ENCODE data around the gene ERC1. TPM values are rescaled to one million over a fixed set of nuclear protein-coding genes. Genes with fewer than 3 reads are reported as not detected.

ERC1 gene
- polyA plus RNA-seq, 2 of the 4 experiments (the other 2 are of a cell fraction), result 14.2 to 20.9 TPM

DNA sequence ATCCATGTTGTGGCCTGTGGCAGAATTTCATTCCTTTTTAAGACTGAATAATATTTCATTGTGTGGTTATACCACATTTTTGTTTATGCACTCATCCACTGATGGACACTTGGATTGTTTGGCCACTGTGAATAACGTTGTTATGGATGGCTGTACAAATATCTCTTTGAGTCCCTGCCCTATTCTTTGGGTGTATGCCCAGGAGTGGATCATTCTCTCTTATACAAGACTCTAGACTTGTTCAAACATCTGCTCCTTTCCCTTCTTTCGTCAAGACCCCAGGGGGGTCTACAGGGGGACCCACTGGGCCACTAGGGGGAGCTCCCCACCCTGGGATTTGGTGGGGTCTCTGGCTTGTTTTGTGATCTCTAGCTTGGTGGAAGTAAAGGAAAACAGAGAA is 526.0 kb downstream of the ERC1 start:
- ATAC-seq, result peak in 1 of 2 experiments; percentile 16; a peak in 2 of 6 replicates
- DNase-seq (ENCODE audit: low read depth in 1 of 2, low spot score in 1 of 2), result peak in 1 of 2 experiments; percentile 53
- CTCF ChIA-PET, result interaction anchor here (1.4 to 1.8 kb wide), 2 partner anchors 67 to 399 kb away, joined by 4 to 5 read pairs; no protein-coding TSS in a partner anchor
- no peak overlapping the region; a peak in 1 of 6 replicates for H3K27ac ChIP-seq
- TF ChIP-seq RAD21 (conservative IDR thresholded peaks at IDR 0.05 in 1 of 2, IDR thresholded peaks at IDR 0.05 in 1 of 2) (peak in 1 of 2 experiments; percentile 27; a peak in 2 of 5 replicates), PHF8 (IDR thresholded peaks at IDR 0.05; ENCODE audit: borderline replicate concordance, low read depth) (no peak)
- TF ChIP-seq, protein P1, sequence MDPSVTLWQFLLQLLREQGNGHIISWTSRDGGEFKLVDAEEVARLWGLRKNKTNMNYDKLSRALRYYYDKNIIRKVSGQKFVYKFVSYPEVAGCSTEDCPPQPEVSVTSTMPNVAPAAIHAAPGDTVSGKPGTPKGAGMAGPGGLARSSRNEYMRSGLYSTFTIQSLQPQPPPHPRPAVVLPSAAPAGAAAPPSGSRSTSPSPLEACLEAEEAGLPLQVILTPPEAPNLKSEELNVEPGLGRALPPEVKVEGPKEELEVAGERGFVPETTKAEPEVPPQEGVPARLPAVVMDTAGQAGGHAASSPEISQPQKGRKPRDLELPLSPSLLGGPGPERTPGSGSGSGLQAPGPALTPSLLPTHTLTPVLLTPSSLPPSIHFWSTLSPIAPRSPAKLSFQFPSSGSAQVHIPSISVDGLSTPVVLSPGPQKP (IDR thresholded peaks at IDR 0.05; ENCODE audit: low read depth, low read length), result no peak
- TF ChIP-seq, protein P2, sequence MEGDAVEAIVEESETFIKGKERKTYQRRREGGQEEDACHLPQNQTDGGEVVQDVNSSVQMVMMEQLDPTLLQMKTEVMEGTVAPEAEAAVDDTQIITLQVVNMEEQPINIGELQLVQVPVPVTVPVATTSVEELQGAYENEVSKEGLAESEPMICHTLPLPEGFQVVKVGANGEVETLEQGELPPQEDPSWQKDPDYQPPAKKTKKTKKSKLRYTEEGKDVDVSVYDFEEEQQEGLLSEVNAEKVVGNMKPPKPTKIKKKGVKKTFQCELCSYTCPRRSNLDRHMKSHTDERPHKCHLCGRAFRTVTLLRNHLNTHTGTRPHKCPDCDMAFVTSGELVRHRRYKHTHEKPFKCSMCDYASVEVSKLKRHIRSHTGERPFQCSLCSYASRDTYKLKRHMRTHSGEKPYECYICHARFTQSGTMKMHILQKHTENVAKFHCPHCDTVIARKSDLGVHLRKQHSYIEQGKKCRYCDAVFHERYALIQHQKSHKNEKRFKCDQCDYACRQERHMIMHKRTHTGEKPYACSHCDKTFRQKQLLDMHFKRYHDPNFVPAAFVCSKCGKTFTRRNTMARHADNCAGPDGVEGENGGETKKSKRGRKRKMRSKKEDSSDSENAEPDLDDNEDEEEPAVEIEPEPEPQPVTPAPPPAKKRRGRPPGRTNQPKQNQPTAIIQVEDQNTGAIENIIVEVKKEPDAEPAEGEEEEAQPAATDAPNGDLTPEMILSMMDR (IDR thresholded peaks at IDR 0.05), result peak; percentile 33
- no peak for FAIRE-seq
- POLR2A ChIA-PET, result no interaction called here
- H3K4me3 ChIP-seq, result no peak overlapping the region
- peaks cover 28% of the 10 kb centered on the region for H3K4me1 ChIP-seq
- peaks cover 14% of the 10 kb centered on the region; the same call in 1 of the 3 replicates for H3K9me3 ChIP-seq
- WGBS (ENCODE audit: missing lambda C conversion rate), result 20% methylated on average over 2 of the region's 2 CpGs
- no peak overlapping the region for H3K4me2 ChIP-seq

DNA sequence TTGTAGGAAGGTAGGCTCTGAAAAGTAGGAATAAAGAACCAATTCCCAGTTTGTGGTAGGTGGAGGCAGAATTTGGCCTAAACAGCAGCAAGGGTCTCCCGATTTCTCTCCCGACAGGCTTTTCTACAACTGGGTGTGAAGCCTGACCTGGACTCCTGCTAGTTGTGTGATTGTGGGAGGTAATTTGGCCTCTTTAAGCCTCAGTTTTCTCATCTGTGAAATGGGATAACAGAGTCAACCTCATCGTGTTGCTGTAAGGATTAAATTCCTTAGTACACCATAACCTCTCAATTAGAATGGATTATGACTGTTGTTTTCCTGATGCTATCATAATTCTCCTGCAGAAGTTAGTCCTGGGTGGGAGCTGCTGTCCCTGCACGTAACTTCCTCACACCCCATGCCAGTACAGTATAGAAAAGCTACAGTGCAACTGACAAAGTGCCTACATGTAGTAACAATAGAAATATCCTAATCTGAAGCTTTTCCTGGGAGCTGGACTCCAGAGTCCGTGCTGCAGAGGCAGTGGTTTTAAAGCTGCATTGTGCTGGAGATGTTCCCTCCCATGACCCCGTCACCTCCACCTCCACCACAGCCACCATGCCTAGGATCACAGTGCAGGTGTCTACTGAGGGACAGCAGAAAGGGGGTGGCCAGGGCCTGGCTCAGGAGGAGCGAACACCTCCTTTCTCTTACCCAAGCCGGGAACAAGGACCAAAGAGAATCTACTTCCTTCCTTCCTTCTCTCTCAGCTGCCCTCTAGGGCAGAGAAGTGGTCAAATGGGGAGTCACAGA is 526.9 kb downstream of the ERC1 start:
- peak overlapping the region; percentile 71; the same call in 2 of the 3 replicates for H3K4me2 ChIP-seq
- ATAC-seq (peak in 1 of 2 experiments; percentile 24; a peak in 2 of 6 replicates), FAIRE-seq (no peak), DNase-seq (ENCODE audit: low read depth in 1 of 2, low spot score in 1 of 2) (no peak)
- CTCF ChIA-PET, result interaction anchor here (1.3 to 1.8 kb wide), 3 partner anchors 22 to 400 kb away, joined by 3 to 5 read pairs (median 4); no protein-coding TSS in a partner anchor
- POLR2A ChIA-PET, result no interaction called here
- H3K27ac ChIP-seq, result peak overlapping the region; percentile 68 to 81; a peak in 4 of 6 replicates
- WGBS (ENCODE audit: missing lambda C conversion rate), result 92% methylated on average over 8 of the region's 8 CpGs
- no peak overlapping the region for H3K4me3 ChIP-seq
- TF ChIP-seq RARB (CRISPR knock-in tag; IDR thresholded peaks at IDR 0.05) (no peak), ESRRA (IDR thresholded peaks at IDR 0.05; ENCODE audit: borderline replicate concordance, low read length) (no peak), BHLHE40 (IDR thresholded peaks at IDR 0.05; ENCODE audit: low read depth, low read length) (no peak), ZFP36 (IDR thresholded peaks at IDR 0.05; ENCODE audit: borderline replicate concordance, partially characterized antibody) (no peak), POLR2A (IDR thresholded peaks at IDR 0.05; ENCODE audit: low read length) (no peak), FOSL2 (IDR thresholded peaks at IDR 0.05) (no peak), FOSL2 (CRISPR knock-in tag; IDR thresholded peaks at IDR 0.05) (no peak), TFCP2L1 (CRISPR knock-in tag; IDR thresholded peaks at IDR 0.05) (no peak), CEBPB (IDR thresholded peaks at IDR 0.05) (no peak), CBX8 (IDR thresholded peaks at IDR 0.05) (no peak), HEYL (CRISPR knock-in tag; IDR thresholded peaks at IDR 0.05) (no peak), MYC (IDR thresholded peaks at IDR 0.05; ENCODE audit: borderline replicate concordance, low read length) (no peak)
- TF ChIP-seq, protein P3, sequence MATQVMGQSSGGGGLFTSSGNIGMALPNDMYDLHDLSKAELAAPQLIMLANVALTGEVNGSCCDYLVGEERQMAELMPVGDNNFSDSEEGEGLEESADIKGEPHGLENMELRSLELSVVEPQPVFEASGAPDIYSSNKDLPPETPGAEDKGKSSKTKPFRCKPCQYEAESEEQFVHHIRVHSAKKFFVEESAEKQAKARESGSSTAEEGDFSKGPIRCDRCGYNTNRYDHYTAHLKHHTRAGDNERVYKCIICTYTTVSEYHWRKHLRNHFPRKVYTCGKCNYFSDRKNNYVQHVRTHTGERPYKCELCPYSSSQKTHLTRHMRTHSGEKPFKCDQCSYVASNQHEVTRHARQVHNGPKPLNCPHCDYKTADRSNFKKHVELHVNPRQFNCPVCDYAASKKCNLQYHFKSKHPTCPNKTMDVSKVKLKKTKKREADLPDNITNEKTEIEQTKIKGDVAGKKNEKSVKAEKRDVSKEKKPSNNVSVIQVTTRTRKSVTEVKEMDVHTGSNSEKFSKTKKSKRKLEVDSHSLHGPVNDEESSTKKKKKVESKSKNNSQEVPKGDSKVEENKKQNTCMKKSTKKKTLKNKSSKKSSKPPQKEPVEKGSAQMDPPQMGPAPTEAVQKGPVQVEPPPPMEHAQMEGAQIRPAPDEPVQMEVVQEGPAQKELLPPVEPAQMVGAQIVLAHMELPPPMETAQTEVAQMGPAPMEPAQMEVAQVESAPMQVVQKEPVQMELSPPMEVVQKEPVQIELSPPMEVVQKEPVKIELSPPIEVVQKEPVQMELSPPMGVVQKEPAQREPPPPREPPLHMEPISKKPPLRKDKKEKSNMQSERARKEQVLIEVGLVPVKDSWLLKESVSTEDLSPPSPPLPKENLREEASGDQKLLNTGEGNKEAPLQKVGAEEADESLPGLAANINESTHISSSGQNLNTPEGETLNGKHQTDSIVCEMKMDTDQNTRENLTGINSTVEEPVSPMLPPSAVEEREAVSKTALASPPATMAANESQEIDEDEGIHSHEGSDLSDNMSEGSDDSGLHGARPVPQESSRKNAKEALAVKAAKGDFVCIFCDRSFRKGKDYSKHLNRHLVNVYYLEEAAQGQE (IDR thresholded peaks at IDR 0.05), result no peak
- TF ChIP-seq, protein P4, sequence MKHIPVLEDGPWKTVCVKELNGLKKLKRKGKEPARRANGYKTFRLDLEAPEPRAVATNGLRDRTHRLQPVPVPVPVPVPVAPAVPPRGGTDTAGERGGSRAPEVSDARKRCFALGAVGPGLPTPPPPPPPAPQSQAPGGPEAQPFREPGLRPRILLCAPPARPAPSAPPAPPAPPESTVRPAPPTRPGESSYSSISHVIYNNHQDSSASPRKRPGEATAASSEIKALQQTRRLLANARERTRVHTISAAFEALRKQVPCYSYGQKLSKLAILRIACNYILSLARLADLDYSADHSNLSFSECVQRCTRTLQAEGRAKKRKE (CRISPR knock-in tag; IDR thresholded peaks at IDR 0.05; ENCODE audit: low read depth), result no peak
- TF ChIP-seq, protein P5, sequence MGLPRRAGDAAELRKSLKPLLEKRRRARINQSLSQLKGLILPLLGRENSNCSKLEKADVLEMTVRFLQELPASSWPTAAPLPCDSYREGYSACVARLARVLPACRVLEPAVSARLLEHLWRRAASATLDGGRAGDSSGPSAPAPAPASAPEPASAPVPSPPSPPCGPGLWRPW (IDR thresholded peaks at IDR 0.05), result no peak
- TF ChIP-seq, protein P6, sequence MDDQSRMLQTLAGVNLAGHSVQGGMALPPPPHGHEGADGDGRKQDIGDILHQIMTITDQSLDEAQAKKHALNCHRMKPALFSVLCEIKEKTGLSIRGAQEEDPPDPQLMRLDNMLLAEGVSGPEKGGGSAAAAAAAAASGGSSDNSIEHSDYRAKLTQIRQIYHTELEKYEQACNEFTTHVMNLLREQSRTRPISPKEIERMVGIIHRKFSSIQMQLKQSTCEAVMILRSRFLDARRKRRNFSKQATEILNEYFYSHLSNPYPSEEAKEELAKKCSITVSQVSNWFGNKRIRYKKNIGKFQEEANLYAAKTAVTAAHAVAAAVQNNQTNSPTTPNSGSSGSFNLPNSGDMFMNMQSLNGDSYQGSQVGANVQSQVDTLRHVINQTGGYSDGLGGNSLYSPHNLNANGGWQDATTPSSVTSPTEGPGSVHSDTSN (IDR thresholded peaks at IDR 0.05), result no peak
- TF ChIP-seq, protein P1 (IDR thresholded peaks at IDR 0.05; ENCODE audit: low read depth, low read length), result no peak
- H3K9me3 ChIP-seq, result peaks cover 14% of the 10 kb centered on the region; the same call in 1 of the 3 replicates
- H3K4me1 ChIP-seq, result peaks cover 28% of the 10 kb centered on the region
